GM19468 (cell line): ENCODE data around the gene MRPL58.
"Not testable (repeated sequence)": the region's sequence is repeated elsewhere in the genome, so short reads cannot be mapped to it uniquely, and the experiment has no call there.

Experiments used
- ATAC-seq: cut with Tn5 transposase; IDR thresholded peaks from one replicate; pipeline ENCODE4 v1.9.1; 2021; ENCODE audit warnings: mild to moderate bottlenecking, moderate library complexity, moderate number of reproducible peaks; ENCODE audit not compliant: unreplicated experiment; ENCODE audit errors: extremely low read depth

MRPL58 gene

GRCh38 chr17:74986206-74986576 lies 26.3 kb upstream of the MRPL58 start:
- ATAC-seq = no peak

GRCh38 chr17:74987418-74987908 lies 25.0 kb upstream of the MRPL58 start, which contains the start of gene CDR2L:
Gene CDR2L, plus strand, starts transcription at chr17:74987632. Its CDS starts 412 bp downstream, at chr17:74988044.
- peak; percentile 76 for ATAC-seq

GRCh38 chr17:74987909-74988711 lies 24.4 kb upstream of the MRPL58 start:
- ATAC-seq = no peak

GRCh38 chr17:74990581-74991105 lies 21.8 kb upstream of the MRPL58 start:
- ATAC-seq = no peak

GRCh38 chr17:74992223-74992622 lies 20.2 kb upstream of the MRPL58 start:
- ATAC-seq = no peak

- no peak for ATAC-seq
Observed at GRCh38 chr17:74994440-74994839, 18.0 kb upstream of the MRPL58 start.

- no peak for ATAC-seq
Observed at GRCh38 chr17:74995847-74996246, 16.6 kb upstream of the MRPL58 start.

- no peak for ATAC-seq
Observed at GRCh38 chr17:74998783-74999182, 13.7 kb upstream of the MRPL58 start.

GRCh38 chr17:74999523-74999922 lies 12.9 kb upstream of the MRPL58 start:
- ATAC-seq = no peak

- no peak for ATAC-seq
Observed at GRCh38 chr17:75001915-75002843, 10.3 kb upstream of the MRPL58 start.

GRCh38 chr17:75003070-75003956 lies 9.2 kb upstream of the MRPL58 start:
- ATAC-seq = no peak

GRCh38 chr17:75003957-75004355 lies 8.5 kb upstream of the MRPL58 start:
- no peak for ATAC-seq

GRCh38 chr17:75004371-75004770 lies 8.1 kb upstream of the MRPL58 start:
- ATAC-seq = no peak

- ATAC-seq = no peak
Observed at GRCh38 chr17:75005291-75005690, 7.2 kb upstream of the MRPL58 start.

- ATAC-seq = not testable (repeated sequence)
Observed at GRCh38 chr17:75006084-75006483, 6.4 kb upstream of the MRPL58 start.

- ATAC-seq = no peak
Observed at GRCh38 chr17:75006653-75007052, 5.8 kb upstream of the MRPL58 start.

- no peak for ATAC-seq
Observed at GRCh38 chr17:75008373-75008772, 4.1 kb upstream of the MRPL58 start.

GRCh38 chr17:75009139-75009724 lies 3.2 kb upstream of the MRPL58 start:
- ATAC-seq = no peak

GRCh38 chr17:75010683-75011400 lies 1.6 kb upstream of the MRPL58 start:
- ATAC-seq = no peak
